G401 (cell line): ENCODE results near the gene ARHGAP15. TPM values are rescaled to one million over a fixed set of nuclear protein-coding genes. Genes with fewer than 3 reads are reported as not detected.
"Not testable (repeated sequence)": the region's sequence is repeated elsewhere in the genome, so short reads cannot be mapped to it uniquely, and the experiment has no call there.

Experiments
- DNase-seq: peaks from one replicate; pipeline ENCODE4 v3.0.0-alpha.2; 2015; ENCODE audit warnings: low spot score
- in situ Hi-C: cut with HindIII; loops from 2 replicates; pipeline ENCODE4 v1.10.0; 2016; ENCODE audit warnings: low sequenced_read_pairs, mixed read lengths
- total RNA-seq: library from RNA; depleted of rRNA; stranded (reverse); fragments of >200 nt; shearing (Covaris generic); gene quantifications from 2 replicates; pipeline ENCODE4 v1.2.3, GENCODE V29; 2014; rRNA removed

The ARHGAP15 gene
- not detected in 2 replicates for total RNA-seq

DNA sequence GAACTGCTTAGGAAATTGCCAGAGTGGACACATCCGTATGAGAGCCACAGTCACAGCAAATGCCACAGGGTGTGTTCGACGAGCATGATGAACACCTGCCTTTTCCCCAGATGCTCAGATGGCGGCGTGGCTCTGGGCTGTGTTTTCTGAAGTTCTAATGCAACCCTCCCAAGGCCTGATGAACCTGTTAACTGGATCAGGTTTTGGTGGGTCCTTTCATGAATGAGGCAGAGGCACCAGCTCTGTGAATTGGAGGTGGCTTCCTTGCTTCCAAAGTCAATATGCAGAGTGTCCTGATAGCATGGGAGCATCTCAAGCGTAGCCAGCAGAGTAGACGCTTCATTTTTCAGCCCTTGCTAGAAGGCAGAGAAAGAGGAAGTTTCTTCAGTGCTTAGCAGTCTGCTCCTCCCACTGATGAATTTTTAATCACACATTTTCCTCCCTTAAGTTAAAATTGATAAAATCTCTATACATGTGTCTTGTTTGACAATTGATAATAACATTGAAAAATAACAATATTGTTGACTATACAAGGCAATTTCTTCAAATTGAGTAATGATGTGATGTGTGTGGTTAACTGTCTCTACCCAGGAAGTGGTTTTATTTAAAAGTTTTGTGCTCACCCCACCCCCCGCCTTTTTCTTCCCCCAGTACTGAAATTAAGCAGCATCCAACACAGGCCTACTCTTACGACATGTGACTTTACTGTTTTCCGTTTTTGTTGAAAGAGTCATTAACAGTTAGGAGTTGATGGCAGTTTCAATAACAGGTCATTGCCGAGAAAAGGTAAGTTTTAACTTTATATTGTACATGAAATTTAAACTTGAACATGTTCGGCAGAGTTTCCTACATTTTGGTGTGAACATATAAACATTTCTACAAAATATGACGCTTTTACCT, at the start of gene ARHGAP15:
Gene ARHGAP15, plus strand, starts transcription at position 739 of the 900 bp plus-strand sequence.
- in situ Hi-C loops = no loop called here
- no peak for DNase-seq

DNA sequence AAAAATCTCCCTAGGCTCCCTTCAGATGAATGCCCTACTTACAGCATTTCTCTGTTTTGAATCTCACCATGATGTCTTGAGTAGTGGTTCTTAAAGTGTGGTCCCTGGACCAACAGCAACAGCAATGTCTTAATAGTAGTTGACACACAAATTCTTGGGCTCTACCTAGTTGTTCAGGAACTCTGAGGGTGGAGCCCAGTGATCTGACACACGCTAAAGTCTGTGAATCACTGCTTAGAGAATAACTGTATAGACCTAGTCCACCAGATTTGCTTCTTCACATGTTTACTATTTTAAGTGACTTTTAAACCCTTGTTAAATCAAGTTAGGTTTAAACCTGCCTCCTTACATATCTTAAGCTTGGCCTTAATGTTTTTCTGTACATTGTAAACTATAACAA, 47.6 kb upstream of the ARHGAP15 start:
- no peak for DNase-seq
- in situ Hi-C loops = no loop called here

- no peak for DNase-seq
- in situ Hi-C loops = no loop called here
Measured at GRCh38 chr2:143083636-143084035, 45.6 kb upstream of the ARHGAP15 start.

DNA sequence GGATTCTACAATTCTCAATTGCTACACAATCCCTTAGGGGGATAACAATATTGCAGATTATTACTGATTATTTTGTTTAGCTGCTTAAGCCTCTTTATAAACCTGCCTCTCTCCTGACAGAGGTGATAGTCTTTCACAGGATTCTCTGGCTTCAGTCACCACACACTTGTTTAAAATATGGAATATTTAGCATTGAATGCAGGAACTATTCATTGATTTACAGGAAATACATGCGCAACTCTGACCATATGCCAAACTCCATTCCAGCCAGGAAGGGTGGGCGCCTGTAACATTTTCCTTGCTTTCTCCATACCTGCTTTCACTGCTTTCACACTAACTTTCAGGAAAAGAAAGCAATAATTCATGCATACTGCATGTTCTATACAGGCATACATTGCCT, 44.8 kb upstream of the ARHGAP15 start:
- in situ Hi-C loops = no loop called here
- DNase-seq = no peak

DNA sequence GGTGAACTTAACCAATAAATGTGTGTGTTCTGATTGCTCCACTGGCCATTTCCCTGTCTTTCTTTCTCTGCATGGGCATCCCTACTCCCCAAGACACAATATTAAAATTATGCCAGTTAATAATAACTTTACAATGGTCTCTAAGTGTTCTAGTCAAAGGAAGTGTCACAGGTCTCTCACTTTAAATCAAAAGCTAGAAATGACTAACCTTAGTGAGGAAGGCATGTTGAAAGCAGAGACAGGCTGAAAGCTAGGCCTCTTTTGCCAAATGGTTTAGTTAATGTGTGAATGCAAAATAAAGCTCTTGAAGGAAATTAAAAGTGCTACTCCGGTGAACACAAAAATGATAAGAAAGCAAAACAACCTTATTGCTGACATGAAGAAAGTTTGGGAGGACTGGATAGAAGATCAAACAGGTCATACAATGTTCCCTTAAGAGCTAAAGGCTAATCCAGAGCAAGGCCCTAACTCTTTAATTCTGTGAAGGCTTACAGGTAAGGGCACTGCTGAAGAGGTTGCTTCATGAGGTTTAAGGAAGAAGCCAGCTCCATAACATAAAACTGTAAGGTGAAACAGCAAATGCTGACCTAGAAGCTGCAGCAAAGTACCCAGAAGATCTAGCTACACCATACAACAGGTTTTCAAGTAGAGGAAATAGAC, 44.0 kb upstream of the ARHGAP15 start:
- no peak for DNase-seq
- in situ Hi-C loops = no loop called here

- in situ Hi-C loops = no loop called here
- DNase-seq = no peak
Measured at GRCh38 chr2:143087033-143087432, 42.2 kb upstream of the ARHGAP15 start.

- in situ Hi-C loops = no loop called here
Measured at GRCh38 chr2:143088388-143088787, 40.8 kb upstream of the ARHGAP15 start.

GRCh38 chr2:143089520-143089919, 39.7 kb upstream of the ARHGAP15 start:
- DNase-seq, in situ Hi-C loops: not testable (repeated sequence)

More at GRCh38 chr2:143088388-143088787, 40.8 kb upstream of the ARHGAP15 start:
- no peak for DNase-seq

DNA sequence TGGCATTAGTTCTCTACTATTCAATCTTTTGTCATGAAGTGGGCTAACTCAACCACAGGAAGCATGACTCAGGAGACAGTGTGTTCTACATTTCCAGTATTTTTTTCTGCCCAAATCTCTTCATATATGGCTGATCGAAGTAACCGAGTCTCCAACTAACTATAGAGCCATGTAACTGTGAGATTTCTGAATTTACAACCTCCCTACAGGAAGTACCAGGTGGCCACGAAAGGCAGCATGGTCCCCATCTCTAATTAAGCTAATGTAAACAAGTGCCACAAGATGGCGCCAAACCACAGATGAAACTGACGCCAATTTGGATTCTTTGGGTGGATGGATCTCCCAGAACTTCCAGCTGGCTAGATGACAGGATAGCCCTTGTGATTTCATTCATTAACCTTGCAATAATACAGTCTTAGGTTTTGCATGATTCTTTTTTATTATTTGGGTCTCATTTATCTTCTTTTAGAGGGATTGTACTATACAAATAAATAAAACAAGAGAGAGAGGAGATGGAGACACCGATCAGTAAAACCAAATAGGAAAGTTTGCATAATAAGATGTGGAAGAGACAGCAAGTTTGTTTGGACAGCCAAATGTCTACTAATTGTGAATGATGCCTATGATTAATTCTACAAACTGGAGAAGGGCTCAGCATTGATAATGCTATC, 18.3 kb upstream of the ARHGAP15 start:
- in situ Hi-C loops = no loop called here
- peak; percentile 61 for DNase-seq

- DNase-seq = no peak
- in situ Hi-C loops = no loop called here
Measured at GRCh38 chr2:143117225-143117624, 12.0 kb upstream of the ARHGAP15 start.

- in situ Hi-C loops = no loop called here
- DNase-seq = no peak
Measured at GRCh38 chr2:143121079-143121478, 8.1 kb upstream of the ARHGAP15 start.

GRCh38 chr2:143121957-143122356, 7.3 kb upstream of the ARHGAP15 start:
- in situ Hi-C loops = no loop called here
- DNase-seq = no peak

DNA sequence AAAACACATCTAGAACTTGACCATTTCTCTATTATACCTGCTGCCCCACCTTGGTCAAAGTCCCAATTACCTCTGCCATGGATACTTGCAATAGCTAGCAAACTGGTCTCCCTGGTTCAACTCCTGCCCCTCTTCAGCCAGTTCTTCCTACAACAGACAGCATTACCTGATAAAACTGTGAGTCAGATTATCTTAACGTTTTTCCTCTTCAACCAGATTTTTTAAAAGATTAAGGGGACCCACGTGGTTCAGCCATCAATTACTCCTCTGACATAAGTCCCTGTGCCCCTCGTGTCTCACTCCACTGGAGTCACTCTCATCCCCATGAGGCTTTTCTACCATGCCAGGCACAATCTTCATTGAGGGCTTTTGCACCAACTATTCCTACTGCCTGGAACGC, 5.3 kb upstream of the ARHGAP15 start:
- in situ Hi-C loops = no loop called here
- DNase-seq = no peak

GRCh38 chr2:143124445-143124844, 4.8 kb upstream of the ARHGAP15 start:
- in situ Hi-C loops = no loop called here
- DNase-seq = no peak

DNA sequence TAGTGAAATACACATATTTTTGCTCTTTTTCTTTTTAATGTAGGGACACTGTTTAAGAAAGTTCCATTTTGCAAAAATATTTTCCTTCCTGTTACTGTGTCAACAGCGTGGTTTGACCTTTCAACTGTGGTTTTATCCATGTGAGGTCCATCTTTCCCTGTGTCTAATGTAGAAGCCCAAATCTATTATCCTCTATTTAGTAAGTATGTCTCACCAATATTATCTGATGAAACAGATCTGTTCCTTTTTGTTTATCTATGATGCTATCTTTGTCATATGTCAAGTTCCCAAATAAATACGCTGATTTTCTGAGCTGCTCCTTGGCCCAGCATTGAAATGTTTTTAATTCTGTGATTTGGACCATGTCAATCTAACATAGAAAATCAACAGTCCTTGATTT, 3.5 kb upstream of the ARHGAP15 start:
- no peak for DNase-seq

GRCh38 chr2:143132355-143132754, 3.1 kb downstream of the ARHGAP15 start:
- in situ Hi-C loops = no loop called here

More for the DNA sequence above, 3.5 kb upstream of the ARHGAP15 start:
- in situ Hi-C loops = no loop called here

DNA sequence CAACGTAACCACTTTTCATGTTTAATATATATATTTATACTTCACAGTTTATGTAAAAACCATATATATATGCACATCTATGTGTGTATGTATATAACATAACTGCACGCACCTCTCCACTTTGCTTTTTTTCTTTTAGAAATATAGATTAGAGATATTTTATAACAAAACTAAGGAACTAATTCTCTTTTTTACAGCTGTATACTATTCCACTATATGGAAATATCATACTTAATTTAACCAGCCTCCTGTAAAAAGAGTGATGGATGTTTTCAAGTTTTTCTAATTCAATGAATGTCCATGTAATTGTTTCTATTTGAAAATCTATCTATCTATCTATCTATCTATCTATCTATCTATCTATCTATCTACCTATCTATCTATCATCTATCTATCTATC, 4.6 kb downstream of the ARHGAP15 start:
- DNase-seq = no peak
- in situ Hi-C loops = no loop called here

More at GRCh38 chr2:143132355-143132754, 3.1 kb downstream of the ARHGAP15 start:
- no peak for DNase-seq

GRCh38 chr2:143138292-143138691, 9.1 kb downstream of the ARHGAP15 start:
- in situ Hi-C loops = no loop called here
- no peak for DNase-seq

- no peak for DNase-seq
- in situ Hi-C loops = no loop called here
Measured at GRCh38 chr2:143139835-143140393, 10.7 kb downstream of the ARHGAP15 start.
